GM19025 (cell line): ENCODE results near the gene HSP90AA1.

Source experiments
- ATAC-seq: cut with Tn5 transposase; IDR thresholded peaks from one replicate; pipeline ENCODE4 v1.9.1; 2021; ENCODE audit warnings: mild to moderate bottlenecking, low read depth, moderate library complexity; ENCODE audit not compliant: unreplicated experiment

HSP90AA1 gene

GRCh38 chr14:102044566-102044965, 42.3 kb downstream of the HSP90AA1 start:
- no peak for ATAC-seq

- no peak for ATAC-seq
These were observed 43.4 kb downstream of the HSP90AA1 start for GRCh38 chr14:102043251-102044025.

GRCh38 chr14:102042699-102043098, 44.1 kb downstream of the HSP90AA1 start:
- no peak for ATAC-seq

GRCh38 chr14:102040153-102040552, 46.7 kb downstream of the HSP90AA1 start:
- ATAC-seq: no peak

- ATAC-seq: no peak
These were observed 47.7 kb downstream of the HSP90AA1 start for GRCh38 chr14:102039157-102039556.

- ATAC-seq: no peak
These were observed 49.2 kb downstream of the HSP90AA1 start for GRCh38 chr14:102037686-102038085.

GRCh38 chr14:102035914-102036313, 50.9 kb downstream of the HSP90AA1 start:
- ATAC-seq: no peak

GRCh38 chr14:102034301-102034700, 52.5 kb downstream of the HSP90AA1 start:
- no peak for ATAC-seq

GRCh38 chr14:102033241-102033640, 53.6 kb downstream of the HSP90AA1 start:
- ATAC-seq: no peak
